UCSD-AML1 (cell line): ENCODE data around the gene ERCC2.

Experiments
- DNase-seq: peaks from one replicate; lab custom pipeline; 2025; ENCODE audit not compliant: unreplicated experiment; lab: John Stamatoyannopoulos, UW

The ERCC2 gene

GRCh38 chr19:45402298-45403061 lies 32.1 kb upstream of the ERCC2 start:
- no peak for DNase-seq

- DNase-seq: no peak
Observed at GRCh38 chr19:45401815-45402214, 31.4 kb upstream of the ERCC2 start.

- DNase-seq: no peak
Observed at GRCh38 chr19:45400192-45400591, 29.8 kb upstream of the ERCC2 start.

- DNase-seq: no peak
Observed at GRCh38 chr19:45395821-45396617, 25.6 kb upstream of the ERCC2 start.

- no peak for DNase-seq
Observed at GRCh38 chr19:45391871-45392665, 21.7 kb upstream of the ERCC2 start.

- peak; percentile 31 for DNase-seq
Observed at GRCh38 chr19:45391346-45391745, 21.0 kb upstream of the ERCC2 start.

GRCh38 chr19:45385392-45386221 lies 15.2 kb upstream of the ERCC2 start:
- DNase-seq: no peak

GRCh38 chr19:45382426-45382825 lies 12.1 kb upstream of the ERCC2 start:
- no peak for DNase-seq

- no peak for DNase-seq
Observed at GRCh38 chr19:45380107-45380506, 9.7 kb upstream of the ERCC2 start.

- DNase-seq: no peak
Observed at GRCh38 chr19:45376045-45376724, 5.8 kb upstream of the ERCC2 start.

- no peak for DNase-seq
Observed at GRCh38 chr19:45368737-45369340, 1.5 kb downstream of the ERCC2 start.

- DNase-seq: no peak
Observed at GRCh38 chr19:45368127-45368526, 2.2 kb downstream of the ERCC2 start.

GRCh38 chr19:45364696-45365095 lies 5.7 kb downstream of the ERCC2 start:
- DNase-seq: no peak

- no peak for DNase-seq
Observed at GRCh38 chr19:45363861-45364459, 6.4 kb downstream of the ERCC2 start.

- no peak for DNase-seq
Observed at GRCh38 chr19:45362291-45362690, 8.1 kb downstream of the ERCC2 start.

- no peak for DNase-seq
Observed at GRCh38 chr19:45361608-45362007, 8.8 kb downstream of the ERCC2 start.

GRCh38 chr19:45358213-45358792 lies 12.1 kb downstream of the ERCC2 start:
- no peak for DNase-seq

- no peak for DNase-seq
Observed at GRCh38 chr19:45357445-45357783, 13.0 kb downstream of the ERCC2 start.
